Measurements from ENCODE around the gene CLDN9. TPM values are rescaled to one million over a fixed set of nuclear protein-coding genes. Genes with fewer than 3 reads are reported as not detected.

CLDN9 gene
- total RNA-seq, 1 experiment from 2014 or later, result 1.3 TPM

- no peaks in the 10 kb centered on the region for H3K27me3 ChIP-seq (ENCODE audit: insufficient read depth, low read length)
- peak within 1 kb of the TSS; percentile 31 for H3K18ac ChIP-seq (ENCODE audit: insufficient read length, low read depth, low read length)
- H4K5ac ChIP-seq (ENCODE audit: insufficient read length, low read depth, low read length), result no peak within 1 kb of the TSS
- H3K79me1 ChIP-seq (ENCODE audit: insufficient read depth, low read depth, low read length, poor library complexity, severe bottlenecking), result no peaks in the 10 kb centered on the region
- peak within 1 kb of the TSS; percentile 10 for H3K9ac ChIP-seq (ENCODE audit: extremely low read depth, insufficient read length, low read length)
- H2BK15ac ChIP-seq (ENCODE audit: low read depth, low read length), result no peak within 1 kb of the TSS
- peak; percentile 89 for DNase-seq
- H3K4me1 ChIP-seq (ENCODE audit: insufficient read depth, low read length), result no peaks in the 10 kb centered on the region; the same call in 1 of the 2 replicates
- H2BK12ac ChIP-seq (ENCODE audit: insufficient read length, low read depth, low read length), result no peak within 1 kb of the TSS
- H4K20me1 ChIP-seq (ENCODE audit: control insufficient read depth, insufficient read depth, insufficient read length), result peaks cover 3% of the 10 kb centered on the region
- H3K4ac ChIP-seq (ENCODE audit: low read depth, low read length), result no peak within 1 kb of the TSS
- WGBS (ENCODE audit: extremely low coverage, insufficient read length, low lambda C conversion rate), result no CpG with 5 or more reads among the region's 44 CpGs
- peaks cover 3 to 5% (median 3%) of the 10 kb centered on the region in 3 experiments; a peak in 4 of 7 replicates for H3K36me3 Mint-ChIP-seq (ENCODE audit: insufficient read depth in 1 of 3, low read depth in 3 of 3)
- no peaks in the 10 kb centered on the region for H3K79me2 ChIP-seq (ENCODE audit: insufficient read depth, low read length)
- H3K4me2 ChIP-seq (ENCODE audit: insufficient read depth, insufficient read length, low read length), result peak within 1 kb of the TSS; percentile 78
- peaks cover 7% of the 10 kb centered on the region for H3K23me2 ChIP-seq (ENCODE audit: insufficient read length, low read depth, low read length, poor library complexity, severe bottlenecking)
- H3K9me3 Mint-ChIP-seq, result no peaks in the 10 kb centered on the region
- H2BK5ac ChIP-seq (ENCODE audit: insufficient read length, low read length), result no peak within 1 kb of the TSS
- H3K14ac ChIP-seq (ENCODE audit: insufficient read depth, low read length), result peak within 1 kb of the TSS; percentile 77; the same call in 1 of the 2 replicates
- no peak within 1 kb of the TSS for H2BK120ac ChIP-seq (ENCODE audit: low read depth, low read length, poor library complexity, severe bottlenecking)
- no peak for TF ChIP-seq CTCF (conservative IDR thresholded peaks at IDR 0.05)
- no peak within 1 kb of the TSS for H3K23ac ChIP-seq (ENCODE audit: insufficient read length, low read depth, low read length)
- no peak within 1 kb of the TSS for H3K27ac ChIP-seq (ENCODE audit: insufficient read length, low read depth, low read length)
- no peak within 1 kb of the TSS for H4K91ac ChIP-seq (ENCODE audit: insufficient read length, low read depth, low read length)
- H3T11ph ChIP-seq (ENCODE audit: low read length), result no peak within 1 kb of the TSS
- no peak within 1 kb of the TSS for H2BK20ac ChIP-seq (ENCODE audit: low read depth, low read length, poor library complexity, severe bottlenecking)
- H3K9me3 ChIP-seq (ENCODE audit: control insufficient read depth, low read depth, low read length), result no peaks in the 10 kb centered on the region
- peak within 1 kb of the TSS in 2 of 3 experiments; percentile 21 to 42; a peak in 2 of 7 replicates for H3K27ac Mint-ChIP-seq
- H3K27me3 Mint-ChIP-seq (ENCODE audit: low read depth), result peaks cover 42% of the 10 kb centered on the region
- no peak within 1 kb of the TSS for H4K8ac ChIP-seq (replicated peaks; ENCODE audit: insufficient read length, low read depth, low read length)
- no peak within 1 kb of the TSS for H3K56ac ChIP-seq (ENCODE audit: insufficient read length, low read depth, low read length)
- no peak within 1 kb of the TSS for H2AK5ac ChIP-seq (ENCODE audit: insufficient read length, low read length)
- H2AFZ ChIP-seq (ENCODE audit: low read length), result no peak within 1 kb of the TSS
- peak within 1 kb of the TSS; percentile 66 to 79 for H3K4me3 Mint-ChIP-seq
- H3K4me1 Mint-ChIP-seq, result peaks cover 26 to 28% of the 10 kb centered on the region in 2 experiments
These were observed 24.1 kb downstream of the CLDN9 start, which contains the start of gene BICDL2 for GRCh38 chr16:3036726-3037315. BICDL2 (minus strand) TSS chr16:3036944; CDS start chr16:3035496, 1,448 bp downstream.
